Suppressor macrophage (primary cell): ENCODE results near the gene XNDC1N.

Source experiments
- DNase-seq, 4 experiments: peaks; one replicate each; pipeline ENCODE4 v3.0.0-alpha.2; 2020 to 2022
- total RNA-seq, 17 experiments: gene quantifications; one replicate each; lab custom pipeline; 2026; ENCODE audit warnings: mixed read lengths in 6 of 17, inconsistent platforms in 3 of 17; lab: John Stamatoyannopoulos, UW

The XNDC1N gene
- 0.28 to 4.7 (median 2.7) reads per million in 17 experiments for total RNA-seq

- DNase-seq, result peak in 3 of 4 experiments; percentile 88 to 91 (median 90)
These were observed at the start of gene XNDC1N for GRCh38 chr11:71927820-71928736. XNDC1N (minus strand) TSS chr11:71928594; CDS start chr11:71923353, 5,241 bp downstream.

- peak; percentile 81 to 89 (median 83) for DNase-seq
These were observed 49.5 kb upstream of the XNDC1N start for GRCh38 chr11:71977743-71978418.

GRCh38 chr11:71977090-71977489 lies 48.7 kb upstream of the XNDC1N start:
- no peak for DNase-seq

- DNase-seq, result no peak
These were observed 48.2 kb upstream of the XNDC1N start for GRCh38 chr11:71976551-71976950.

- DNase-seq, result no peak
These were observed 43.3 kb upstream of the XNDC1N start for GRCh38 chr11:71971680-71972079.

- no peak for DNase-seq
These were observed 36.2 kb upstream of the XNDC1N start for GRCh38 chr11:71964641-71965040.

GRCh38 chr11:71963468-71963867 lies 35.1 kb upstream of the XNDC1N start:
- no peak for DNase-seq

GRCh38 chr11:71962428-71963038 lies 34.1 kb upstream of the XNDC1N start:
- DNase-seq, result peak; percentile 23 to 68 (median 56)

- DNase-seq, result no peak
These were observed 27.6 kb upstream of the XNDC1N start for GRCh38 chr11:71955898-71956456.

GRCh38 chr11:71951741-71952310 lies 23.4 kb upstream of the XNDC1N start:
- DNase-seq, result no peak

GRCh38 chr11:71949034-71949433 lies 20.6 kb upstream of the XNDC1N start:
- no peak for DNase-seq

- DNase-seq, result no peak
These were observed 20.1 kb upstream of the XNDC1N start for GRCh38 chr11:71948314-71949027.

GRCh38 chr11:71947498-71947897 lies 19.1 kb upstream of the XNDC1N start:
- no peak for DNase-seq

GRCh38 chr11:71946144-71946571 lies 17.8 kb upstream of the XNDC1N start:
- no peak for DNase-seq

- DNase-seq, result no peak
These were observed 12.3 kb upstream of the XNDC1N start for GRCh38 chr11:71940561-71941219.

- peak in 1 of 4 experiments; percentile 11 for DNase-seq
These were observed 9.4 kb upstream of the XNDC1N start for GRCh38 chr11:71937826-71938225.

- DNase-seq, result no peak
These were observed 8.4 kb upstream of the XNDC1N start for GRCh38 chr11:71936825-71937224.

GRCh38 chr11:71935338-71935925 lies 7.0 kb upstream of the XNDC1N start:
- DNase-seq, result no peak

GRCh38 chr11:71934213-71934612 lies 5.8 kb upstream of the XNDC1N start:
- DNase-seq, result peak; percentile 23 to 65 (median 59)

- DNase-seq, result no peak
These were observed 4.9 kb upstream of the XNDC1N start for GRCh38 chr11:71933141-71933933.
